GM18520 (cell line): Measurements from ENCODE around the gene LEMD1.
"Not testable (repeated sequence)": the region's sequence is repeated elsewhere in the genome, so short reads cannot be mapped to it uniquely, and the experiment has no call there.

Experiments used
- ATAC-seq: cut with Tn5 transposase; IDR thresholded peaks from one replicate; pipeline ENCODE4 v1.9.1; 2021; ENCODE audit not compliant: unreplicated experiment

Gene LEMD1

GRCh38 chr1:205382561-205382960 is 39.3 kb downstream of the LEMD1 start:
- no peak for ATAC-seq

GRCh38 chr1:205381305-205381704 is 40.6 kb downstream of the LEMD1 start:
- ATAC-seq, result no peak

DNA sequence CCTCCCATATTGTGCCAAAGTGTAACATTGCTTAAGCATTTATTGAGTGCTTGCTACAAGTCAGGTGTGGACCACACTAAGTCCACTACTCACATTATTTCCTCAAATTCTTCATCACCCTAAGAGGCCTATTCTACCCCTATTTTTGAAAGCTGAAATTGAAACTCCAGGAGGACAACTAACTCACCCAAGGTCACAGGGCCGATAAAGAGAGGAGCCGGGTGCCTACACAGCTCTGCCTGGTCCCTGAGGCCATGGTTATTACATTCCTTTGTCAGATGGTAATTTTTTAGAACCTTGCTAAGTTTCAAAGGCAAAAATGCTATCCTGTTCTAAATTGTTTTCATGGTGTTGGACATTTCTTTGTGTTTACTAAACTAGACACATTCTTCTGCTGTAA is 41.0 kb downstream of the LEMD1 start:
- ATAC-seq, result no peak

GRCh38 chr1:205379056-205379455 is 42.8 kb downstream of the LEMD1 start:
- no peak for ATAC-seq

DNA sequence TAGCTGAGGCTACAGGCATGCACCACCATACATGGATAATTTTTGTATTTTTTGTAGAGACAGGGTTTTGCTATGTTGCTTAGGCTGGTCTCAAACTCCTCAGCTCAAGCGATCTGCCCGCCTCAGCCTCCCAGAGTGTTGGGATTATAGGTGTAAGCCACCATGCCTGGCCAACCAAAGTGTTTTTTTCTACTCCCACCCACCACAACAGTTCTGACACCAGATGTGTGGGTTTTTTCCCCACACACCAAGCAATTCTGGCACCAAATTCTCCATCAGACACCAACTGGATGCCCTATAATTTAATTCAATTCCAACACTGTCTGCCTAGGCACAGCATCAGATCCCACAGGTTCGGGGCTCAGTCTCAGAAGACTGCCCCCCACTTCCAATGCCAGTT is 44.5 kb downstream of the LEMD1 start:
- no peak for ATAC-seq

DNA sequence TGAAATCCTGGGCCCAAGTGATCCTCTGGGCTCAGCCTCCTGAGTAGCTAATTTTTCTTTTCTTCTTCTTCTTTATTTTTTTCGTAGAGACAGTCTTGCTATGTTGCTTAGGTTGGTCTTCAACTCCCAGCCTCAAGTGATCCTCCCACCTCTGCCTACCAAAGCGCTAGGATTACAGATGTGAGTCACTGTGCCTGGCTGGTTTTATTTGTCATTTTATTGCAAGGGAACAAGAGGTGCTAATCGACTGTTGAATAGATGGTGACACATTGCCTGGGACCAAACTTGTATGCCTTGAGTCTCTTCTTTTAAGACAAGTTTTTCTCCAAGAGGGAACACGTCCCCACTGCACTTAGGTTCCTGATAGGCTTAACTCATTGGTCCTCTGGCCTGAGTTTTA is 45.1 kb downstream of the LEMD1 start:
- ATAC-seq, result no peak

GRCh38 chr1:205375835-205376545 is 45.9 kb downstream of the LEMD1 start:
- ATAC-seq, result no peak

GRCh38 chr1:205374210-205375078 is 47.4 kb downstream of the LEMD1 start:
- ATAC-seq, result no peak

- no peak for ATAC-seq
These were observed 48.1 kb downstream of the LEMD1 start for GRCh38 chr1:205373798-205374175.

DNA sequence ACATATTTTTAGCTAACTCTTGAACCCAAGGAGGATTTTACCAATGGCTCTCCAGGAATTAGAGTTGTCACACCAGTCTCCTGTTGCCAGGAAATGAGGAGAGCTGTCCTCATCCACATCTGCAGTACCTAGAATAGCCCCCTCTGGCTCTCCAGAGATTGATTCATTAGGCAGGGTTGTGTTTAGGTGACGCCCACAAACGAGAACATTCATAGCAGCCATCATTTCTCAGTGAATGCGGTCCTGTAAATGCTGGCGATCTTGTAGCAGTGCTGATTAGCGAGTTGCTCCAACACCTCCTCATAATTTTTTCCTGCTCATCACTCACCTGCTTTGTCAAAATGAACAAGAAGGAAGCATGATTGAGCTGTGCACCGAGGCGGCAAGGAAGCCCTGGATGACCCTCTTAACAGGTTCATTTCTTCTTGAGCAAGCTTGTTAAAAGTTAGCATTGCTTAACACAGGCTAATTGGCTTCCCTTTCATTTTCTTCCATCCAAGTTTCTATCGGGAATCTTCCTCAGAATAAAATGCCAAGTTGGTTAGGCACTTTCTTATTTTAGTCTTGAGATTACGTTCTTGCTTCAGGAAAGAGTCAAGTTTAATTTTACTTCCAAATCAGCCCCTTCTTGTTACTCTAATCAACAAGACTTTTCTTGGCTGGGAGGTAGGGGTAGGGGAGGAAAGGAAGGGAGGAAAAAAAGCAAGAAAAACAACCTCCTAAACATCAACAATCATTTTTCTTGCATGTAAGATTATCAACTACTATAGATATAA is 48.6 kb downstream of the LEMD1 start:
- ATAC-seq, result no peak

DNA sequence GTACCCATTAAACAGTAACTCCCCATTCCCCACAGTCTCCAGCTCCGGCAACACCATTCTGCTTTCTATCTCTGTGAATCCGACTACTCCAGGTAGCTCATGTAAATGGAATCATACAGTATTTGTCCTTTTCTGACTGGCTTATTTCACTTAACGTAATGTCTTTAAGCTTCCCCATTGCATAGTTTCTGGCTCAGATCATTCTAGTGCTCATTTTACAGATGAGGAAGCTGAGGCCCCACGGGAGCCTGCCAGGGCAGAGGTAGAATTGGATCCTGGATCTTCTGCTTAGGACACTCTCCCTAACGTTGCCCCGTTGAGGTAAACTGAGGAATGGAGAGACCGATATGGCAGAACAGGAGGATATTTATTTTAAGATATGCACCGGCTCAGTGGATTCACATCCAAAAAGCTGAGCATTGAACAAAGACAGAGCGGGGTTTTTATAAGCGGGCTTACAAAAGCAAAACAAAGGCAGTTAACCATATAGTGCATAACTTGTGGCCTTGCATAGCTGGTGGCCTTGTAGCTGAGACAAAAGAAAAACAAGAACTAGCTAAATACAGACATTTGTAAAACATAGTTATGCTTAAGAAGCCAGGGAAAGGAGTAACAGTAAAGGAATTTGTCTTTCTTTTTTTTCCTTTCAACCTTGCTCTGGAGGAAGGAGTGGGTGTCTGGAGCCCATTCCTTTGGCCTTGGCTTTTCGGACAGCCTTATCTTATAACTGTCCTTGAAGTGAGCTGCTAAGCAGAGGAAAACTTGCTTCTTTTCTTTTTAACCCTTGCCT is 49.8 kb downstream of the LEMD1 start:
- ATAC-seq, result no peak

DNA sequence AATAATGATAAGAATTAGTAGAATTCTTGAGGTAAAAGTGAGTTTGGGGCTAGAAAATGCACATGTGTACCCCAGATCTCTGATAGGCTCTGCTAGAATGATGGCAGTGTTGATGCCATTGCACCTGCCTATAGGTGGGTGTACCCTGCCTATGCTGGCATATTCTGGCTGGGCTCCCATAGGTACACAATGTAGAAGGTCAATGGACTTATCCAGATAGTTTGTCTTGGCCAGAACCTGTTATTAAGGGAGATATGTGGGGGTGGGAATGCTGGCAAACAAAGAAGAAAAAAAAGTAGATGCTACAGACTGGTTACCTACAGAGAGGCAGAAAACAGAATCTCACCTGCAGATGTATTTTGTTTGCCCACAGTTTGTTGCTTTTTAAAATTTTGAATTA is 51.1 kb downstream of the LEMD1 start:
- ATAC-seq, result no peak

DNA sequence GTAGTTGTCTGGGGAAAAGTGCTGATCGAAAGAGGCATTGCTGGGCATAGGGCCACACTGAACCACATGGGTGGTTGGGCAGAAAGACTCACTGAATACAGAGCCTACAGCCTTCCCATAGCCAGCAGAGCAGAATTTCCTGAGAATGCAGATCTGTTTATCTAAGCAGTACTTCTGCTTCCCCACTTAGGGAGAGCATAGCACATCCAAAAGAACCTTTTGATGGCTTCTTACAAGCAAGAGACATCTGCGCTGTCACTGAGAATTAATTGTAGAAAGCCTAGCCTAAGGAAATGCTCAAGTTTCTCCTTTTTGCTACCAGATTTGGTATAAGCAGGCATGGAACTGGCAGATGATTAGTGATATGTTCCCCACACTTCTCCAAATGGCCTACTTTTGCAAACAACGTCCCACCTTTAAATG is 52.1 kb downstream of the LEMD1 start:
- no peak for ATAC-seq

DNA sequence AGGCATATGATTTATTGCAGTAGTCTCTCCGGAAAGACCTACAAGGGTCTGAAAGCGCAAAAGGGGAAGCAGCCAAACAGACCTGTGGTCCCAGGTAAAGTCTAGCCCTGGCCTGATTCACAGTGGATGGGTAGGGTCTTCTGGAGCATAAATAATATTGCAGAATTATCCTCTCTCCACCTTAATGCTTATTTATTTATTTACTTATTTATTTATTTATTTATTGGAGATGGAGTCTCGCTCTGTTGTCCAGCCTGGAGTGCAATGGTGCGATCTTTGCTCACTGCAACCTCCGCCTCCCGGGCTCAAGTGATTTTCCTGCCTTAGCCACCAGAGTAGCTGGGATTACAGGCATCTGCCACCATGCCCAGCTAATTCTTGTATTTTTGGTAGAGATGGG is 53.4 kb downstream of the LEMD1 start:
- no peak for ATAC-seq

GRCh38 chr1:205365945-205366463 is 55.9 kb downstream of the LEMD1 start:
- no peak for ATAC-seq

DNA sequence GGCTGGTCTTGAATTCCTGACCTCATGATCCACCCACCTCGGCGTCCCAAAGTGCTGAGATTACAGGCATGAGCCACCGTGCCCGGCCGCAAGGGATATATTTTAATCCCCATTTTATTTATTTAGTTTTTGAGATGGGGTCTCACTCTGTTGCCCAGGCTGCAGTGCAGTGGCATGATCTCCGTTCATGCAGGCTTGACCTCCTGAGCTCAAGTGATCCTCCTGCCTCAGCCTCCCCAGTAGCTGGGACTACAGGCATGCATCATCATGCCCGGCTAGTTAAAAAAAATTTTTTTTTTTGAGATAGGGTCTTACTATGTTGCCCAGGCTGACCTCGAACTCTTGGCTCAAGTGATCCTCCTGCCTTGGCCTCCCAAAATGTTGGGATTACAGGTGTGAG is 56.8 kb downstream of the LEMD1 start:
- not testable (repeated sequence) for ATAC-seq

DNA sequence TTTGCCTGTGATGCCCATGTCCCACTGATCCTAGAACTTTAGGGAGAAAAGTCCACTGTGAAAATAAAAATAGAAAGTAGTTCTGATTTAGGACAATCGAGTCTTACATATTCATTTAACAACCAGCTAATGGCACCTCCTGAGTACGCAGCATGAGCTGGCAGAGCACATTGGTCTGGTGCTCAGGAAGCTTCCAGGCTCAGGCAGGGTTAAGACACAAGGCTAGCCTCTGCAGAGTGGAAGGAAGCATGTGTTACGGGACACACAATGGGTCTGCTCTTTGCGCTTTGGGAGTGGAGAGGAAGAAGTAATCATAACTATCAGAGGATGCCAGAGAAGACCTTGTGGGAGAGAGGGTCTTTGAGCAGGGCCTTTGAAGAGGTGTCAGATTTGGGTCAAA is 61.0 kb downstream of the LEMD1 start:
- no peak for ATAC-seq

- no peak for ATAC-seq
These were observed 61.9 kb downstream of the LEMD1 start for GRCh38 chr1:205359771-205360565.

GRCh38 chr1:205358579-205358978 is 63.3 kb downstream of the LEMD1 start:
- ATAC-seq, result no peak

DNA sequence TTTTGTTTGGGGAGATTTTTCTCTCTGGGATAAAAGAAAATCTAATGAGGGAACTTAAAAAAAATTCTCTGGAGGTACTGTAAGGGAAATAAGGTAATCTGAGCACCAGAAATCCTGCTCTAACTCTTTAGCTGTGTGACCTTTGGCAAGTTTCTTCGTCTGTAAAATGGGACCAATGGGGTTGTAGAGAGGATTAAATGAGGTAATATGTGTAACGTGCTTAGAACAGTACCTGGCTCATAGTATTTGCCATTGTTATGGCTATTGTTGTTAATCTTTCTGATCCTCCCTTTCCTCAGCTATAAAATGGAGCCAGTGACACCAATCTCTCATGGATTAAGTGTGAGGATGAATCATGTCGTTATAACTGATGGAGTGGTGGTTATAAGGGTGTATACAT is 64.3 kb downstream of the LEMD1 start:
- ATAC-seq, result no peak
